ENCODE data around the gene TIMM13.

DNA sequence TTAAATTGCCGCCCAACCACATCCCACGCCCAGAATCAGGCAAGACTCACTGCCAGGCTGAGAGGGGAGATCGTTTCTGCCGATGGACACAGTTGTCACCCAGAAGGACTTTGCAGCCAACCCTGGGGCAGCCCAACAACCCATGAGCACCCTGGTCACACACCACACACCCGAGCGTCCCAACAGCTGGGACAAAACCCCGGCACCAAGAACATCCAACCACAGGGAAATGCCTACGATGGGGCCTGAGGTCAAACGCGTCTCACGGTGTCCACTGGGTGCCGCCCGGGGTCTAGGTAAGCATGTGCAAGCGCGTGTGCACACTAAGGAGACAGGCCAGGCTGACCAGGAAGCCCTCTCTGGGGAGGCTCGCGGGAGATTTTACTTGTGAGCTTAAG lies 16.4 kb upstream of the TIMM13 start:
- no peak for TF ChIP-seq POLR2AphosphoS5 (IDR thresholded peaks at IDR 0.05; ENCODE audit: low read length)
- TF ChIP-seq TAF1 (IDR thresholded peaks at IDR 0.05; ENCODE audit: borderline replicate concordance, low read depth, low read length): no peak
- TF ChIP-seq, protein P1, sequence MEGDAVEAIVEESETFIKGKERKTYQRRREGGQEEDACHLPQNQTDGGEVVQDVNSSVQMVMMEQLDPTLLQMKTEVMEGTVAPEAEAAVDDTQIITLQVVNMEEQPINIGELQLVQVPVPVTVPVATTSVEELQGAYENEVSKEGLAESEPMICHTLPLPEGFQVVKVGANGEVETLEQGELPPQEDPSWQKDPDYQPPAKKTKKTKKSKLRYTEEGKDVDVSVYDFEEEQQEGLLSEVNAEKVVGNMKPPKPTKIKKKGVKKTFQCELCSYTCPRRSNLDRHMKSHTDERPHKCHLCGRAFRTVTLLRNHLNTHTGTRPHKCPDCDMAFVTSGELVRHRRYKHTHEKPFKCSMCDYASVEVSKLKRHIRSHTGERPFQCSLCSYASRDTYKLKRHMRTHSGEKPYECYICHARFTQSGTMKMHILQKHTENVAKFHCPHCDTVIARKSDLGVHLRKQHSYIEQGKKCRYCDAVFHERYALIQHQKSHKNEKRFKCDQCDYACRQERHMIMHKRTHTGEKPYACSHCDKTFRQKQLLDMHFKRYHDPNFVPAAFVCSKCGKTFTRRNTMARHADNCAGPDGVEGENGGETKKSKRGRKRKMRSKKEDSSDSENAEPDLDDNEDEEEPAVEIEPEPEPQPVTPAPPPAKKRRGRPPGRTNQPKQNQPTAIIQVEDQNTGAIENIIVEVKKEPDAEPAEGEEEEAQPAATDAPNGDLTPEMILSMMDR (IDR thresholded peaks at IDR 0.05 in 2 of 3, conservative IDR thresholded peaks at IDR 0.05 in 1 of 3; ENCODE audit: control insufficient read depth in 2 of 3, extremely low read depth in 1 of 3, insufficient read depth in 1 of 3, low read depth in 3 of 3, low read length in 3 of 3): no peak
- TF ChIP-seq CBFB (IDR thresholded peaks at IDR 0.05; ENCODE audit: low read depth): no peak
- no peak for TF ChIP-seq TARDBP (IDR thresholded peaks at IDR 0.05; ENCODE audit: borderline replicate concordance)
- no peak for TF ChIP-seq JUND (IDR thresholded peaks at IDR 0.05; ENCODE audit: low read depth, low read length)
- no peak for TF ChIP-seq BCL11A (IDR thresholded peaks at IDR 0.05; ENCODE audit: low read depth, low read length)
- no peak for TF ChIP-seq ASH2L (IDR thresholded peaks at IDR 0.05; ENCODE audit: borderline replicate concordance, low read depth)
- no peak for TF ChIP-seq ZNF24 (IDR thresholded peaks at IDR 0.05)
- TF ChIP-seq RCOR1 (conservative IDR thresholded peaks at IDR 0.05; ENCODE audit: low read depth, low read length): no peak
- TF ChIP-seq, protein P2, sequence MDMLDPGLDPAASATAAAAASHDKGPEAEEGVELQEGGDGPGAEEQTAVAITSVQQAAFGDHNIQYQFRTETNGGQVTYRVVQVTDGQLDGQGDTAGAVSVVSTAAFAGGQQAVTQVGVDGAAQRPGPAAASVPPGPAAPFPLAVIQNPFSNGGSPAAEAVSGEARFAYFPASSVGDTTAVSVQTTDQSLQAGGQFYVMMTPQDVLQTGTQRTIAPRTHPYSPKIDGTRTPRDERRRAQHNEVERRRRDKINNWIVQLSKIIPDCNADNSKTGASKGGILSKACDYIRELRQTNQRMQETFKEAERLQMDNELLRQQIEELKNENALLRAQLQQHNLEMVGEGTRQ (IDR thresholded peaks at IDR 0.05; ENCODE audit: borderline replicate concordance, low read depth, low read length): no peak
